A673 (cell line): ENCODE data around the gene DENND5A.

ENCODE experiments used
- CTCF ChIP-seq: fragments of 300-800, 200-600 bp; sonication (generic); conservative IDR thresholded peaks from 2 replicates; pipeline ENCODE4 v1.5.1; 2017; ENCODE audit warnings: low read depth, mild to moderate bottlenecking, antibody characterized with exemption, low read length, moderate library complexity, mixed read lengths
- EZH2 ChIP-seq: fragments of 200-600 bp; sonication (generic); IDR thresholded peaks from 2 replicates; pipeline ENCODE4 v1.6.1; 2017; ENCODE audit warnings: borderline replicate concordance, low read depth, mild to moderate bottlenecking, mixed read lengths, antibody characterized with exemption, low read length; ENCODE audit not compliant: poor library complexity, severe bottlenecking

DNA sequence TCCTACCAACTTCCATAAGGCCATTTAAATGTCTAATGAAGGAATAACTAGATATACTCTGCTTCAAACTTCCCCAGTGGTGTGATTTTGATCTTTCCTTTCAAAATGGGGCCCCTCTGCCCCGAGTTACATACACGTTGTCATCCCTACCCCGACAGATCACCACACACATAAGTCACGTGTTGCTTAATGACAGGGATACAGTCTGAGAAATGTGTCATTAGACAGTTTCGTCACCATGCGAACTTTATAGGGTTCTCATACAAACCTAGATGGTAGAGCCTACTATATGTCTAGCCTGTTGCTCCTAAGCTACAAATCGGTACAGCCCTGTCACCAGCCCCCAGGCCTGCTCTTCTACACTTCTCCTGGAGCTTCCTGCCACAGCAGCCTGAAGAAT is 124.0 kb downstream of the DENND5A start:
- TF ChIP-seq CTCF (no peak), EZH2 (no peak)
